Gastrocnemius medialis (tissue), 4 donors: Measurements from ENCODE around the gene NCK2. TPM values are rescaled to one million over a fixed set of nuclear protein-coding genes. Genes with fewer than 3 reads are reported as not detected.

Source experiments
- ATAC-seq, 2 donors: fragments of 150-250 bp; one replicate each; pipeline ENCODE4 v1.9.1; 2016
- DNase-seq, 2 donors: peaks; one replicate each; pipeline ENCODE4 v3.0.0-alpha.2; 2019
- H3K27ac ChIP-seq, 4 donors: fragments of 200-600 bp; sonication (generic); 1 replicate in 1 of 4; 2 replicates in 3 of 4; pipeline ENCODE4 v1.5.1; 2016 to 2018; ENCODE audit warnings: mild to moderate bottlenecking in 2 of 4, moderate library complexity in 1 of 4
- H3K27me3 ChIP-seq, 3 donors: fragments of 200-600 bp; sonication (generic) in 2 of 3; 1 replicate in 1 of 3; 2 replicates in 2 of 3; pipeline versions ENCODE4 v1.5.1 to v1.6.0; 2016 to 2019; ENCODE audit warnings: mild to moderate bottlenecking in 1 of 3, moderate library complexity in 1 of 3
- H3K36me3 ChIP-seq, 2 donors: fragments of 200-600 bp; sonication (generic) in 1 of 2; one replicate each; pipeline ENCODE4 v1.5.1; 2017 to 2018
- H3K4me1 ChIP-seq, 2 donors: fragments of 200-600 bp; sonication (generic) in 1 of 2; one replicate each; pipeline ENCODE4 v1.5.1; 2016 to 2017; ENCODE audit warnings: mild to moderate bottlenecking in 2 of 2
- H3K4me3 ChIP-seq, 4 donors: fragments of 200-600 bp; sonication (generic) in 3 of 4; 1 replicate in 1 of 4; 2 replicates in 3 of 4; pipeline ENCODE4 v1.5.1; 2016 to 2019; ENCODE audit warnings: mild to moderate bottlenecking in 2 of 4
- H3K9me3 ChIP-seq, 3 donors: fragments of 200-600 bp; sonication (generic) in 2 of 3; 1 replicate in 1 of 3; 2 replicates in 2 of 3; pipeline ENCODE4 v1.5.1; 2016 to 2019
- CTCF ChIP-seq, 5 experiments: fragments of 450-650 bp in 3 of 5; fragments of 200-600 bp in 2 of 5; sonication (generic) in 2 of 5; IDR thresholded peaks in 4 of 5; conservative IDR thresholded peaks in 1 of 5; 1 replicate in 4 of 5; 2 replicates in 1 of 5; pipeline ENCODE4 v1.5.1; 2016 to 2019; ENCODE audit warnings: antibody characterized with exemption in 5 of 5, mild to moderate bottlenecking in 3 of 5, moderate library complexity in 3 of 5
- POLR2A ChIP-seq, 2 donors: fragments of 450-650 bp; IDR thresholded peaks; one replicate each; pipeline ENCODE4 v1.6.1; 2017; ENCODE audit warnings: antibody characterized with exemption in 2 of 2, mild to moderate bottlenecking in 2 of 2, moderate library complexity in 2 of 2
- in situ Hi-C, 4 donors: fragments of 200-750 bp; cut with MboI; loops; one replicate each; pipeline versions ENCODE4 v1.15.0 to v1.8.0; 2017; ENCODE audit warnings: low sequenced_read_pairs in 4 of 4
- intact Hi-C: fragments of 100-400 bp; cut with DNase I; formaldehyde crosslinking; loops from one replicate; pipeline ENCODE4 v1.15.1; 2023; ENCODE audit warnings: low total_unique reads
- total RNA-seq, 4 donors: library from RNA; depleted of rRNA; stranded (reverse); fragments of >200 nt; gene quantifications; one replicate each; pipeline versions ENCODE4 v1.1.0 to v1.2.3, GENCODE V29; 2016

Gene NCK2
- total RNA-seq, 4 donors from 2014 or later: 46.7 to 86.1 (median 57.9) TPM

GRCh38 chr2:105788670-105789290 is 44.1 kb downstream of the NCK2 start:
- TF ChIP-seq CTCF (IDR thresholded peaks at IDR 0.05 in 4 of 5, conservative IDR thresholded peaks at IDR 0.05 in 1 of 5) (no peak), POLR2A (IDR thresholded peaks at IDR 0.05) (no peak)
- intact Hi-C loops: loop anchor here (5.0 kb wide), 1 partner anchor 124 kb away; no protein-coding TSS in a partner anchor
- no peak for ATAC-seq
- DNase-seq: no peak
- H3K4me3 ChIP-seq: no peak overlapping the region
- in situ Hi-C loops: no loop called here
- no peaks in the 10 kb centered on the region for H3K27me3 ChIP-seq
- H3K36me3 ChIP-seq: no peaks in the 10 kb centered on the region
- H3K27ac ChIP-seq: peak overlapping the region; percentile 76 to 88 (median 80)
- H3K4me1 ChIP-seq: peaks cover 37 to 55% of the 10 kb centered on the region in 2 donors
- no peaks in the 10 kb centered on the region for H3K9me3 ChIP-seq

- no peaks in the 10 kb centered on the region for H3K9me3 ChIP-seq
- no peaks in the 10 kb centered on the region for H3K36me3 ChIP-seq
- peak overlapping the region; percentile 23 to 45 (median 25) for H3K4me3 ChIP-seq
- in situ Hi-C loops: no loop called here
- TF ChIP-seq CTCF (IDR thresholded peaks at IDR 0.05 in 4 of 5, conservative IDR thresholded peaks at IDR 0.05 in 1 of 5): no peak
- no peak for TF ChIP-seq POLR2A (IDR thresholded peaks at IDR 0.05)
- intact Hi-C loops: loop anchor here (5.0 kb wide), 2 partner anchors 43 to 122 kb away; no protein-coding TSS in a partner anchor
- no peaks in the 10 kb centered on the region for H3K27me3 ChIP-seq
- peak; percentile 97 to 100 for ATAC-seq
- peaks cover 37 to 57% of the 10 kb centered on the region in 2 donors for H3K4me1 ChIP-seq
- peak overlapping the region; percentile 76 to 88 (median 80) for H3K27ac ChIP-seq
- DNase-seq: peak; percentile 78 to 88
Measured at GRCh38 chr2:105789745-105790460, 45.2 kb downstream of the NCK2 start.

- Histone ChIP-seq H3K4me1 (peaks cover 42 to 64% of the 10 kb centered on the region in 2 donors), H3K27me3 (no peaks in the 10 kb centered on the region), H3K27ac (peak overlapping the region; percentile 76 to 88 (median 80)), H3K9me3 (no peaks in the 10 kb centered on the region), H3K36me3 (no peaks in the 10 kb centered on the region), H3K4me3 (peak overlapping the region in 2 of 4 donors; percentile 23 to 45)
- ATAC-seq (peak; percentile 31 to 47), DNase-seq (no peak)
- intact Hi-C loops (loop anchor here (5.0 kb wide), 1 partner anchor 43 kb away; no protein-coding TSS in a partner anchor), in situ Hi-C loops (no loop called here)
- TF ChIP-seq CTCF (IDR thresholded peaks at IDR 0.05 in 4 of 5, conservative IDR thresholded peaks at IDR 0.05 in 1 of 5): no peak
- TF ChIP-seq POLR2A (IDR thresholded peaks at IDR 0.05): no peak
Measured at GRCh38 chr2:105790461-105791149, 45.9 kb downstream of the NCK2 start.

- peaks cover 48 to 69% of the 10 kb centered on the region in 2 donors for H3K4me1 ChIP-seq
- no peaks in the 10 kb centered on the region for H3K27me3 ChIP-seq
- in situ Hi-C loops: no loop called here
- intact Hi-C loops: loop anchor here (5.0 kb wide), 1 partner anchor 44 kb away; no protein-coding TSS in a partner anchor
- no peak for TF ChIP-seq POLR2A (IDR thresholded peaks at IDR 0.05)
- TF ChIP-seq CTCF (IDR thresholded peaks at IDR 0.05 in 4 of 5, conservative IDR thresholded peaks at IDR 0.05 in 1 of 5): no peak
- no peaks in the 10 kb centered on the region for H3K9me3 ChIP-seq
- no peak overlapping the region for H3K4me3 ChIP-seq
- ATAC-seq (no peak), DNase-seq (no peak)
- no peaks in the 10 kb centered on the region for H3K36me3 ChIP-seq
- peak overlapping the region; percentile 76 to 88 (median 80) for H3K27ac ChIP-seq
Measured at GRCh38 chr2:105791229-105791628, 46.5 kb downstream of the NCK2 start.
